ENCODE measurements around the gene STK26.

DNA sequence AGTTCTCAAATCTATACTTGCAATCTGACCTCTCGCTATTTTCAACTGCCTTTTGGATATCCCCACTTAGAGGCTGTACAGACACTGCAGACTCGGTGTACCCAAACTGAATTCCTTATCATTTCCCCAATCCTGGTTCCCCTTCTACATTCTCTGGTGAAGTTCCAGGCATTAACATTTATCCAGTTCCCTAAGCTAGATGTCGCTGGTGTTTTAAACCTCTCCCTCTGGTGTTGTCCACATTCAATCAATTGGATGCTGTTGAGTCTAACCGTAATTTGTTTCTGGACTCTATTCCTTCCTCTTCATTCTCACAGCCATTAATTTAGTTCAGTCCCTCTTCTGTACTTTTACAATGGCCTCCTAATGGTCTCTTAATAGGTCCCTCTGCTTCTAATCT is 7.2 kb upstream of the STK26 start:
- TF ChIP-seq, protein P1, sequence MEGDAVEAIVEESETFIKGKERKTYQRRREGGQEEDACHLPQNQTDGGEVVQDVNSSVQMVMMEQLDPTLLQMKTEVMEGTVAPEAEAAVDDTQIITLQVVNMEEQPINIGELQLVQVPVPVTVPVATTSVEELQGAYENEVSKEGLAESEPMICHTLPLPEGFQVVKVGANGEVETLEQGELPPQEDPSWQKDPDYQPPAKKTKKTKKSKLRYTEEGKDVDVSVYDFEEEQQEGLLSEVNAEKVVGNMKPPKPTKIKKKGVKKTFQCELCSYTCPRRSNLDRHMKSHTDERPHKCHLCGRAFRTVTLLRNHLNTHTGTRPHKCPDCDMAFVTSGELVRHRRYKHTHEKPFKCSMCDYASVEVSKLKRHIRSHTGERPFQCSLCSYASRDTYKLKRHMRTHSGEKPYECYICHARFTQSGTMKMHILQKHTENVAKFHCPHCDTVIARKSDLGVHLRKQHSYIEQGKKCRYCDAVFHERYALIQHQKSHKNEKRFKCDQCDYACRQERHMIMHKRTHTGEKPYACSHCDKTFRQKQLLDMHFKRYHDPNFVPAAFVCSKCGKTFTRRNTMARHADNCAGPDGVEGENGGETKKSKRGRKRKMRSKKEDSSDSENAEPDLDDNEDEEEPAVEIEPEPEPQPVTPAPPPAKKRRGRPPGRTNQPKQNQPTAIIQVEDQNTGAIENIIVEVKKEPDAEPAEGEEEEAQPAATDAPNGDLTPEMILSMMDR (IDR thresholded peaks at IDR 0.05): no peak
- no peak for TF ChIP-seq POLR2A (IDR thresholded peaks at IDR 0.05; ENCODE audit: low read depth)

Data from esophagus muscularis mucosa (tissue), 3 donors.